RWPE1 (cell line): ENCODE measurements around the gene MYO1D.

Experiments
- CTCF ChIA-PET: fragments of 350-600 bp; sonication (Branson Sonifier 250); formaldehyde crosslinking; extraction: SDS; loops from one replicate; lab custom pipeline; 2021; lab: Yijun Ruan, JAX
- POLR2A ChIA-PET: fragments of 400-600 bp; formaldehyde crosslinking; extraction: SDS; loops from one replicate; lab custom pipeline; 2020; ENCODE audit warnings: antibody characterized with exemption; ENCODE audit not compliant: low non-redundant PET; lab: Yijun Ruan, JAX
- DNase-seq: peaks from one replicate; pipeline ENCODE4 v3.0.0; 2012; ENCODE audit warnings: low spot score
- H3K27ac ChIP-seq: fragments of 450-650 bp; 2 replicates; pipeline ENCODE4 v1.5.1; 2017
- TF ChIP-seq, protein P1 (sequence below): fragments of 450-650 bp; conservative IDR thresholded peaks from 2 replicates; pipeline ENCODE4 v1.5.1; 2017; ENCODE audit warnings: low read depth, mild to moderate bottlenecking

Gene MYO1D

DNA sequence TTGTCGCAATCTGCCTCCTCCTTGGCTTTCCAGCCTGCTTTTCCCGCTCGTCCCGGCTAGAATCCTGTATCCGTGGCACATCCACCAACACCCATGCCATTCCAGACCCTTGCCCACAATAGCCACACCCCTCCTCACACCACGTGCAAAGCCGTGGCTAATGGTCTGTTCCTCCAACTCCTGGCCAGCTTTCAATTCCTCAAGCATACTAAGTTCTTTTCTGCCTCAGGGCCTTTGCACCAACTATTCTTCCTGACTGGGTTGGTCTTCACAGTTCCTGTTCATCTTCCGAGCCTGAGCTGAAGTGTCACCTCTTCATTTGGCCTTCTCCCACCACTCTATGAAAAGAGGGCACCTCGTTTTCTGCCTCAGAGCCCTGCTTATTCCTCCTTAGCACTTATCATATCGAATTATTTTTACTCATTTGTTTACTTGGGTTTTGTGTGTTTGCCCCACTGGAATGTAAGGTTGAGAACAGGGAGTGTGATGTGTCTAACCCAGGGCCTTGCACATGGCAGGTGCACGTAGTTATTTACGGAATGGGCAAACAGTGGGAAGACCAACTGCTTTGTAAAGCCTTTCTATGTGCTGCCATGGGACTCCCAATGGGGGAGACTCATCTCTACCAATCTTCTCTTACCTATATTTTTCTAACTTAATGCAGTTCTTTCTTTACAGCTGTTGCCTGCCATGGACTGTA lies 321.2 kb downstream of the MYO1D start:
- POLR2A ChIA-PET = no interaction called here
- TF ChIP-seq, protein P1, sequence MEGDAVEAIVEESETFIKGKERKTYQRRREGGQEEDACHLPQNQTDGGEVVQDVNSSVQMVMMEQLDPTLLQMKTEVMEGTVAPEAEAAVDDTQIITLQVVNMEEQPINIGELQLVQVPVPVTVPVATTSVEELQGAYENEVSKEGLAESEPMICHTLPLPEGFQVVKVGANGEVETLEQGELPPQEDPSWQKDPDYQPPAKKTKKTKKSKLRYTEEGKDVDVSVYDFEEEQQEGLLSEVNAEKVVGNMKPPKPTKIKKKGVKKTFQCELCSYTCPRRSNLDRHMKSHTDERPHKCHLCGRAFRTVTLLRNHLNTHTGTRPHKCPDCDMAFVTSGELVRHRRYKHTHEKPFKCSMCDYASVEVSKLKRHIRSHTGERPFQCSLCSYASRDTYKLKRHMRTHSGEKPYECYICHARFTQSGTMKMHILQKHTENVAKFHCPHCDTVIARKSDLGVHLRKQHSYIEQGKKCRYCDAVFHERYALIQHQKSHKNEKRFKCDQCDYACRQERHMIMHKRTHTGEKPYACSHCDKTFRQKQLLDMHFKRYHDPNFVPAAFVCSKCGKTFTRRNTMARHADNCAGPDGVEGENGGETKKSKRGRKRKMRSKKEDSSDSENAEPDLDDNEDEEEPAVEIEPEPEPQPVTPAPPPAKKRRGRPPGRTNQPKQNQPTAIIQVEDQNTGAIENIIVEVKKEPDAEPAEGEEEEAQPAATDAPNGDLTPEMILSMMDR = no peak
- DNase-seq = no peak
- CTCF ChIA-PET = no interaction called here
- no peak overlapping the region for H3K27ac ChIP-seq

DNA sequence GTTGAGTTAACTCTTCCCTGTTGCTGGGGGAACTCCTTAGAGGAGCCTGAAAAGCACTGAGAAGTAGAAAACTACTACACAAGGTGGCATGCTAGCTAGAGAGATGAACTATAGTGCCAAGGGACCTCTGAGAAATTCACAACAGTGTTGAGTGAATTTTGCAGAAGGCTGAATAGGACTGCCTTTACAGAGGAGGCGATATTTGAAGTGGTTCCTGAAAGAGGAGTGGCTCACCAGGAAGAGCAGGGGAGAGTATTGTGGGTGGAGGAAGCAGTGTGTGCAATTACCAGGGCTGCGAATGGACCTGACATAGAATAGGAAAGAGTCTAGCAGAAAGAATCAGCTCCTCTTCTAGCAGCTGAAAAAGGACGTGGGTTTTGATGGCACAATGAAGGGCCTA lies 323.8 kb downstream of the MYO1D start:
- DNase-seq = no peak
- CTCF ChIA-PET = interaction anchor here (0.8 kb wide), 1 partner anchor 11 kb away, joined by 6 read pairs; no protein-coding TSS in a partner anchor
- no peak overlapping the region for H3K27ac ChIP-seq
- POLR2A ChIA-PET = no interaction called here
- TF ChIP-seq, protein P1 = no peak

GRCh38 chr17:32552280-32552679 lies 324.6 kb downstream of the MYO1D start:
- POLR2A ChIA-PET = no interaction called here
- TF ChIP-seq, protein P1 = no peak
- CTCF ChIA-PET = interaction anchor here (0.7 kb wide), 1 partner anchor 41 kb away, joined by 6 read pairs; no protein-coding TSS in a partner anchor
- no peak for DNase-seq
- H3K27ac ChIP-seq = peak overlapping the region; percentile 44

DNA sequence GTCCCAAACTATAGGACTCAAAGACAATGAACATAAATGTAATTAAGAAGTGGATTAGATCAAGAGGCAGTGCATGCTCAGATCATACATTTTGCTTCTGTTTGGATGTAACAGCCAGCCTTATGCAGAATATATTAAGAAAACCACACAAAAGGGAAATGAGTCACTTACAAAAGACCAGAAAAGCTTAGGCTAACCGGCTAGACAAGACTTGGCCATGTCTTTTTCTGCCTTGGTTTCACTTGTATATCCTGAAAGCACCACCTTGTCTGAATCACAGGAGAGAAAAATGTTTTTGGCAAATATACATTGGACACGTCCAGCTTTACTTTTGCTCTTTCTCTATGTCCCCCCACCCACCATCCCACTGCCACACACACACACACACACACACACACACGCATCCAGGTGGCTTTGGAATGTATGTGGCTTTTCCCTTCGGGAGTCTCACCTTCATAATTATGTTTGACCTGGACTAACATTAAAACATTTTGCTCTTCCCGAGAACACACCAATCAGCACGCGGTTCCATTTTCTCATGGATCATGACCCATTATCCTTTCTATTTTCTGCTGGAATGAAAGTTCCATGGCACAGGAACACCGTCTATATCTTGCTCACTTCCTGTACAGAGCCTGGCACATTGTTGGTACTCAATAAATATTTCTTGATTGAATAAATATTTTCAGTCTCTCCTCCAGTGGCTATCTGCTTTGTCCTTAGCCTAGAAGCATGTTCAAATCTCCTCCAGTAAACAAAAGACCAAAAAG lies 325.6 kb downstream of the MYO1D start:
- DNase-seq = peak; percentile 86
- ChIA-PET POLR2A (no interaction called here), CTCF (interaction anchor here (0.6 to 0.8 kb wide), 2 partner anchors 171 to 303 kb away, joined by 4 to 5 read pairs; no protein-coding TSS in a partner anchor)
- H3K27ac ChIP-seq = peak overlapping the region; percentile 44; the same call in 1 of the 2 replicates
- TF ChIP-seq, protein P1 = no peak

GRCh38 chr17:32549559-32549958 lies 327.4 kb downstream of the MYO1D start:
- TF ChIP-seq, protein P1 = no peak
- H3K27ac ChIP-seq = no peak overlapping the region
- DNase-seq = no peak
- POLR2A ChIA-PET = no interaction called here
- CTCF ChIA-PET = no interaction called here

- ChIA-PET POLR2A (no interaction called here), CTCF (interaction anchor here (0.6 to 0.7 kb wide), 2 partner anchors 113 to 225 kb away, joined by 3 to 5 read pairs; no protein-coding TSS in a partner anchor)
These were observed 330.9 kb downstream of the MYO1D start for GRCh38 chr17:32546031-32546444.

More at GRCh38 chr17:32546031-32546444, 330.9 kb downstream of the MYO1D start:
- TF ChIP-seq, protein P1 = no peak
- H3K27ac ChIP-seq = no peak overlapping the region
- DNase-seq = no peak
